ENCODE data around the gene MGAM2. TPM values are rescaled to one million over a fixed set of nuclear protein-coding genes. Genes with fewer than 3 reads are reported as not detected.

Gene MGAM2
- total and polyA plus RNA-seq, 2 of the 8 experiments (the other 6 are each of a cell fraction or from before 2014, with no cell fraction given) = 0.02 TPM; not detected in 1

GRCh38 chr7:142168746-142169145, 57.2 kb downstream of the MGAM2 start (continued):
- TF ChIP-seq CHD7 (IDR thresholded peaks at IDR 0.05; ENCODE audit: insufficient replicate concordance, low read length) (no peak), RFX5 (IDR thresholded peaks at IDR 0.05; ENCODE audit: borderline replicate concordance, low read depth, low read length) (no peak), HDAC2 (IDR thresholded peaks at IDR 0.05; ENCODE audit: borderline replicate concordance in 1 of 2, low read depth in 2 of 2, low read length in 2 of 2) (no peak), TCF12 (IDR thresholded peaks at IDR 0.05; ENCODE audit: low read depth, low read length) (no peak), CBX8 (IDR thresholded peaks at IDR 0.05; ENCODE audit: borderline replicate concordance, low read depth, low read length) (no peak), MAX (IDR thresholded peaks at IDR 0.05) (no peak), SP4 (IDR thresholded peaks at IDR 0.05; ENCODE audit: low read length) (no peak), TBP (IDR thresholded peaks at IDR 0.05; ENCODE audit: low read depth, low read length) (no peak)

Data from H1 (cell line).